ENCODE measurements around the gene LOXL3. TPM values are rescaled to one million over a fixed set of nuclear protein-coding genes. Genes with fewer than 3 reads are reported as not detected.
A peak's percentile ranks its signal among the peaks of the same experiment; 100 is the strongest.

LOXL3 gene
- total RNA-seq, 5 donors from 2014 or later (not counting 1 experiment from before 2014, with no cell fraction given): 0.10 to 0.47 (median 0.38) TPM; not detected in 1

GRCh38 chr2:74540291-74540690 lies 13.5 kb downstream of the LOXL3 start:
- Mint-ChIP-seq H3K36me3 (no peaks in the 10 kb centered on the region), H3K9me3 (no peaks in the 10 kb centered on the region), H3K4me3 (no peak overlapping the region), H3K27ac (no peak overlapping the region), H3K27me3 (peaks cover 29 to 46% of the 10 kb centered on the region in 2 donors), H3K4me1 (no peaks in the 10 kb centered on the region)
- Histone ChIP-seq H3K27me3 (replicated peaks in 1 of 2; ENCODE audit: control insufficient read depth in 2 of 2, extremely low read depth in 1 of 2, insufficient read depth in 2 of 2, low read length in 1 of 2) (peaks cover 0 to 48% of the 10 kb centered on the region in 2 experiments), H3K27ac (ENCODE audit: low read length) (no peak overlapping the region), H3K36me3 (ENCODE audit: control insufficient read depth in 2 of 2, extremely low read depth in 1 of 2, insufficient read depth in 1 of 2, low read length in 1 of 2) (no peaks in the 10 kb centered on the region), H3K9me3 (no peaks in the 10 kb centered on the region), H3K4me3 (ENCODE audit: control insufficient read depth in 1 of 2, extremely low read depth in 1 of 2, low read length in 1 of 2) (no peak overlapping the region), H3K4me1 (ENCODE audit: control insufficient read depth in 1 of 2, extremely low read depth in 1 of 2, insufficient read depth in 2 of 2, low read length in 2 of 2) (no peaks in the 10 kb centered on the region)
- ATAC-seq (replicated peaks in 1 of 4) (no peak), DNase-seq (no peak)
- CTCF ChIA-PET: no interaction called here
- 80% methylated on average over 5 of the region's 5 CpGs for WGBS (ENCODE audit: insufficient coverage)
- POLR2A ChIA-PET: no interaction called here

DNA sequence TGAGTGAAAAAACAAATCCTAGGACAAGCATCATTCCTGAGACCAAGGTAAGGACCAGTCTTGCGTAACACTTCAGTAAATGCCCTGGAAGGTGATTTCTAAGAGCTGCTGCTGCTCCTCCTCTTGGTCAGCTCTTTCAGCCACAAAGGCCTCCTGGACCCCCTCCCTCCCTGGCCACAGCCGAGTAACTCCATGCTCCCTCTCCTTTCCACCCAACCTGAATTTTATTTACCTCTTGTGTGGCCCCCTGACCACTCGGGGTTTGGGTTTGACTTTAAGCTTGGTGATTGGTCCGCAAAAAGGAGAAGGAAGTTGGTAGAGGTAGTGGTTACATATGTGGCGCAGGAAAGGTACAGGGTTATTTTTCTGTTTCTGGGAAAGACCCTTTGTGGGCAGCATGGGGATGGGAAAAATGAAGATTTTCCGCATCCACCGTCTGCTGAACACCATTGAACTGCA lies 14.8 kb downstream of the LOXL3 start:
- no peaks in the 10 kb centered on the region for H3K4me1 ChIP-seq (ENCODE audit: control insufficient read depth in 1 of 2, extremely low read depth in 1 of 2, insufficient read depth in 2 of 2, low read length in 2 of 2)
- H3K4me3 ChIP-seq (ENCODE audit: control insufficient read depth in 1 of 2, extremely low read depth in 1 of 2, low read length in 1 of 2): no peak overlapping the region
- WGBS (ENCODE audit: insufficient coverage): 32% methylated on average over 6 of the region's 7 CpGs
- CTCF ChIA-PET: no interaction called here
- no peaks in the 10 kb centered on the region for H3K36me3 ChIP-seq (ENCODE audit: control insufficient read depth in 2 of 2, extremely low read depth in 1 of 2, insufficient read depth in 1 of 2, low read length in 1 of 2)
- H3K27ac ChIP-seq (ENCODE audit: low read length): no peak overlapping the region
- H3K27me3 ChIP-seq (replicated peaks in 1 of 2; ENCODE audit: control insufficient read depth in 2 of 2, extremely low read depth in 1 of 2, insufficient read depth in 2 of 2, low read length in 1 of 2): peaks cover 0 to 48% of the 10 kb centered on the region in 2 experiments
- Mint-ChIP-seq H3K27ac (peak overlapping the region in 1 of 2 donors; percentile 43), H3K9me3 (no peaks in the 10 kb centered on the region), H3K36me3 (no peaks in the 10 kb centered on the region), H3K4me1 (no peaks in the 10 kb centered on the region), H3K27me3 (peaks cover 25 to 46% of the 10 kb centered on the region in 2 donors), H3K4me3 (no peak overlapping the region)
- H3K9me3 ChIP-seq: no peaks in the 10 kb centered on the region
- no peak for ATAC-seq (replicated peaks in 1 of 4)
- DNase-seq: no peak
- POLR2A ChIA-PET: interaction anchor here in 1 of 2 donors (0.9 kb wide), 1 partner anchor 17 kb away, joined by 3 read pairs; no protein-coding TSS in a partner anchor

- no peak overlapping the region for H3K4me3 Mint-ChIP-seq
- ChIA-PET POLR2A (no interaction called here), CTCF (no interaction called here)
- ATAC-seq (replicated peaks in 1 of 4): no peak
- Histone ChIP-seq H3K27ac (ENCODE audit: low read length) (no peak overlapping the region), H3K27me3 (replicated peaks in 1 of 2; ENCODE audit: control insufficient read depth in 2 of 2, extremely low read depth in 1 of 2, insufficient read depth in 2 of 2, low read length in 1 of 2) (peaks cover 0 to 36% of the 10 kb centered on the region in 2 experiments), H3K36me3 (ENCODE audit: control insufficient read depth in 2 of 2, extremely low read depth in 1 of 2, insufficient read depth in 1 of 2, low read length in 1 of 2) (peaks cover 0 to 13% of the 10 kb centered on the region in 2 donors), H3K9me3 (no peaks in the 10 kb centered on the region), H3K4me1 (ENCODE audit: control insufficient read depth in 1 of 2, extremely low read depth in 1 of 2, insufficient read depth in 2 of 2, low read length in 2 of 2) (no peaks in the 10 kb centered on the region), H3K4me3 (ENCODE audit: control insufficient read depth in 1 of 2, extremely low read depth in 1 of 2, low read length in 1 of 2) (no peak overlapping the region)
- peaks cover 14 to 33% of the 10 kb centered on the region in 2 donors for H3K27me3 Mint-ChIP-seq
- peaks cover 4 to 5% (median 4%) of the 10 kb centered on the region in 3 donors for H3K4me1 Mint-ChIP-seq
- 95% methylated on average over 2 of the region's 4 CpGs for WGBS (ENCODE audit: insufficient coverage)
- DNase-seq: no peak
- H3K27ac Mint-ChIP-seq: no peak overlapping the region
- H3K36me3 Mint-ChIP-seq: peaks cover 10% of the 10 kb centered on the region
- H3K9me3 Mint-ChIP-seq: no peaks in the 10 kb centered on the region
Observed at GRCh38 chr2:74537140-74537539, 16.6 kb downstream of the LOXL3 start.

DNA sequence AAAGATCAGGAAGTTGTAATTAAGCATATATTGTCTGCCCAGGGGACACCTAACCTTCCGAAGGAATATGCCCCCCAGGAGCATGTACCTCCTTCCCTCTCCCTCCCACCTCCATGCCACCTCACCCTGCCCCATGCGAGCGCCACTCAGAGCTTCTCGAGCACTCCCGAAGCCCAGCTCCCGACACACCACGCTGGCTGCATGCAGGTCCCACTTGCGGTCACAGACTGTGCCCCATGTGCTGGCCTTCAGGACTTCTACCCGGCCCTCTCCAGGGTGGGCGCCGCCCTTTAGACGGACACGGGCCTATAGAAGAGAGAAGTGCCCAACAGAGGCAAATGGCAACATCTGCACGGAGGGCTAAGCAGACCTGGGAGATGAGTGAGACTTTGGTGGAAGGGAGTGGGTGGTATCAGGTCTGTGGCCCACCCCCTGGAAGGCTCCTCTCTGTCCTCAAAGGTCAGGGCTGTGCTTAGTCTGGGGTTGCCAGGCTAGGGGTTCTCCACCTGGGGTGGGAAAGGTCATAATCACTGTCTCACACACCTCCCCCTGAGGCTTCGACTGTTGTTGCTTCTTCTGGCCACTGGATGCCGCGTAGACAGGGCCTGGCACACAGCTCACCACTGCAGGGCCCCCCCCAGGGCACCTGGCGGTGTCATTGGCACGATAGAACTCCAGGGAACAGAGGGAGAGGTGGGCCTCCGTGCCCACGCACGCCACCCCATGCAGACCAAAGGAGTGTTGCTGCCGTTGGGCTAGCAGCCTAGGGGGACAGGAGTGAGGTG lies 17.4 kb downstream of the LOXL3 start:
- ATAC-seq (replicated peaks in 1 of 4): no peak

DNA sequence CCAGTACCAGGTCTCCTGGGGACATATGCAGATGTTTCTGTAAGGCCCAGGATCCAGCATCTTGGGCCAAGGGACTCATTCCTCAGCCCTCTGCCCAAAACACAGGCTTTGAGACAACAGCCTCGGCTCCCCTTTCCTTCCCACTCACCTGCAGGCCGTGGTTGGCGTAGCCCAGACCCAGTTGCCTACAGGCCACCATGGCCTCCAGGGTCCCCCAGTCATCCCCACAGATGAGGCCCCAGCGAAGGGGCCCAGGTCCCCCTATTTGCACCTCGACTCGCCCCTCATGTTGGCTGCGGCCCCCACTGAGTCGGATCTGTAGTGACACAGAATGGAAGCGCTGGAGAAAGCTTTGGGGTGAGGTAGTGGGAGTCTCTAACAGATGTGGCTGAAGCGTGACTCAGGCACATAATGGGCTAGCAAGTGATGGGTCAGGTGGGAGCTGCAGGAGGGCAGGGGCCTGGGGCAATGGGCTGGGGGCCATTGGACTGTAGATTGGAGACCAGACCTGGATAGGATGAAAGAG lies 18.2 kb downstream of the LOXL3 start:
- no peak overlapping the region for H3K27ac Mint-ChIP-seq
- H3K9me3 ChIP-seq: no peaks in the 10 kb centered on the region
- no peak for ATAC-seq (replicated peaks in 1 of 4)
- no peaks in the 10 kb centered on the region for H3K9me3 Mint-ChIP-seq
- peaks cover 20 to 22% (median 20%) of the 10 kb centered on the region in 3 donors for H3K4me1 Mint-ChIP-seq
- CTCF ChIA-PET: interaction anchor here (0.6 kb wide), 2 partner anchors 51 to 334 kb away, joined by 3 read pairs; no protein-coding TSS in a partner anchor
- H3K27me3 ChIP-seq (replicated peaks in 1 of 2; ENCODE audit: control insufficient read depth in 2 of 2, extremely low read depth in 1 of 2, insufficient read depth in 2 of 2, low read length in 1 of 2): peaks cover 0 to 30% of the 10 kb centered on the region in 2 experiments
- H3K27me3 Mint-ChIP-seq: peaks cover 8 to 27% of the 10 kb centered on the region in 2 donors
- no peak for DNase-seq
- WGBS (ENCODE audit: insufficient coverage): 85% methylated on average over 8 of the region's 10 CpGs
- H3K4me3 Mint-ChIP-seq: no peak overlapping the region
- H3K27ac ChIP-seq (ENCODE audit: low read length): no peak overlapping the region
- peaks cover 0 to 13% of the 10 kb centered on the region in 2 donors for H3K36me3 ChIP-seq (ENCODE audit: control insufficient read depth in 2 of 2, extremely low read depth in 1 of 2, insufficient read depth in 1 of 2, low read length in 1 of 2)
- no peak overlapping the region for H3K4me3 ChIP-seq (ENCODE audit: control insufficient read depth in 1 of 2, extremely low read depth in 1 of 2, low read length in 1 of 2)
- POLR2A ChIA-PET: no interaction called here
- peaks cover 10 to 13% of the 10 kb centered on the region in 2 experiments for H3K4me1 ChIP-seq (ENCODE audit: control insufficient read depth in 1 of 2, extremely low read depth in 1 of 2, insufficient read depth in 2 of 2, low read length in 2 of 2)
- peaks cover 16% of the 10 kb centered on the region for H3K36me3 Mint-ChIP-seq

More for the DNA sequence above, 17.4 kb downstream of the LOXL3 start:
- H3K9me3 ChIP-seq: no peaks in the 10 kb centered on the region
- H3K27me3 Mint-ChIP-seq: peaks cover 12 to 31% of the 10 kb centered on the region in 2 donors
- H3K36me3 Mint-ChIP-seq: peaks cover 13% of the 10 kb centered on the region
- H3K4me1 ChIP-seq (ENCODE audit: control insufficient read depth in 1 of 2, extremely low read depth in 1 of 2, insufficient read depth in 2 of 2, low read length in 2 of 2): peaks cover 4 to 5% of the 10 kb centered on the region in 2 experiments
- H3K4me3 Mint-ChIP-seq: no peak overlapping the region
- peaks cover 0 to 13% of the 10 kb centered on the region in 2 donors for H3K36me3 ChIP-seq (ENCODE audit: control insufficient read depth in 2 of 2, extremely low read depth in 1 of 2, insufficient read depth in 1 of 2, low read length in 1 of 2)
- no peak overlapping the region for H3K27ac ChIP-seq (ENCODE audit: low read length)
- CTCF ChIA-PET: interaction anchor here in 1 of 2 donors (0.6 kb wide), 1 partner anchor 52 kb away, joined by 3 read pairs; no protein-coding TSS in a partner anchor
- no peaks in the 10 kb centered on the region for H3K9me3 Mint-ChIP-seq
- no peak for DNase-seq
- no peak overlapping the region for H3K4me3 ChIP-seq (ENCODE audit: control insufficient read depth in 1 of 2, extremely low read depth in 1 of 2, low read length in 1 of 2)
- peaks cover 0 to 32% of the 10 kb centered on the region in 2 experiments for H3K27me3 ChIP-seq (replicated peaks in 1 of 2; ENCODE audit: control insufficient read depth in 2 of 2, extremely low read depth in 1 of 2, insufficient read depth in 2 of 2, low read length in 1 of 2)
- POLR2A ChIA-PET: no interaction called here
- WGBS (ENCODE audit: insufficient coverage): 86% methylated on average over 12 of the region's 23 CpGs
- H3K4me1 Mint-ChIP-seq: peaks cover 11 to 13% (median 12%) of the 10 kb centered on the region in 3 donors
- no peak overlapping the region for H3K27ac Mint-ChIP-seq

GRCh38 chr2:74534411-74534810 lies 19.3 kb downstream of the LOXL3 start:
- peaks cover 0 to 13% of the 10 kb centered on the region in 2 donors for H3K36me3 ChIP-seq (ENCODE audit: control insufficient read depth in 2 of 2, extremely low read depth in 1 of 2, insufficient read depth in 1 of 2, low read length in 1 of 2)
- H3K27ac Mint-ChIP-seq: no peak overlapping the region
- peaks cover 10 to 16% of the 10 kb centered on the region in 2 experiments for H3K4me1 ChIP-seq (ENCODE audit: control insufficient read depth in 1 of 2, extremely low read depth in 1 of 2, insufficient read depth in 2 of 2, low read length in 2 of 2)
- H3K9me3 Mint-ChIP-seq: no peaks in the 10 kb centered on the region
- H3K27me3 ChIP-seq (replicated peaks in 1 of 2; ENCODE audit: control insufficient read depth in 2 of 2, extremely low read depth in 1 of 2, insufficient read depth in 2 of 2, low read length in 1 of 2): peaks cover 0 to 20% of the 10 kb centered on the region in 2 experiments
- DNase-seq (no peak), ATAC-seq (replicated peaks in 1 of 4) (no peak)
- H3K36me3 Mint-ChIP-seq: peaks cover 16% of the 10 kb centered on the region
- peaks cover 21 to 22% (median 21%) of the 10 kb centered on the region in 3 donors for H3K4me1 Mint-ChIP-seq
- 89% methylated on average over 9 of the region's 12 CpGs for WGBS (ENCODE audit: insufficient coverage)
- H3K4me3 ChIP-seq (ENCODE audit: control insufficient read depth in 1 of 2, extremely low read depth in 1 of 2, low read length in 1 of 2): no peak overlapping the region
- H3K9me3 ChIP-seq: no peaks in the 10 kb centered on the region
- H3K4me3 Mint-ChIP-seq: no peak overlapping the region
- no peak overlapping the region for H3K27ac ChIP-seq (ENCODE audit: low read length)
- POLR2A ChIA-PET: no interaction called here
- peaks cover 5 to 22% of the 10 kb centered on the region in 2 donors for H3K27me3 Mint-ChIP-seq
- CTCF ChIA-PET: no interaction called here
